ENCODE data around the gene SCP2.
A peak's percentile ranks its signal among the peaks of the same experiment; 100 is the strongest.
"Not testable (repeated sequence)": the region's sequence is repeated elsewhere in the genome, so short reads cannot be mapped to it uniquely, and the experiment has no call there.

Gene SCP2

DNA sequence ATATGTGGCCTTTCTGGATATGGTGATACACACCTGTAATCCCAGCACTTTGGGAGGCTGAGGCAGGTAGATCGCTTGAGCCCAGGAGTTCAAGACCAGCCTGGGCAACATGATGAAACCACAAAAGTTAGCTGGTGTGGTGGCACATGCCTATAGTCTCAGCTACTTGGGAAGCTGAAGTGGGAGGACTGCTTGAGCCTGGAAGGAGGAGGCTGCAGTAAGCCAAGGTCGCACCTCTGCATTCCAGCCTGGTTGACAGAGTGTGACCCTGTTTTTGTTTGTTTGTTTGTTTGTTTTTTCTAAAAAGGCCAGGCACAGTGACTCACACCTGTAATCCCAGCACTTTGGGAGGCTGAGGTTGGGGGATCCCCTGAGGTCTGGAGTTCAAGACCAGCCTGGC, 42.2 kb downstream of the SCP2 start:
- DNase-seq (ENCODE audit: low spot score) = not testable (repeated sequence)

DNA sequence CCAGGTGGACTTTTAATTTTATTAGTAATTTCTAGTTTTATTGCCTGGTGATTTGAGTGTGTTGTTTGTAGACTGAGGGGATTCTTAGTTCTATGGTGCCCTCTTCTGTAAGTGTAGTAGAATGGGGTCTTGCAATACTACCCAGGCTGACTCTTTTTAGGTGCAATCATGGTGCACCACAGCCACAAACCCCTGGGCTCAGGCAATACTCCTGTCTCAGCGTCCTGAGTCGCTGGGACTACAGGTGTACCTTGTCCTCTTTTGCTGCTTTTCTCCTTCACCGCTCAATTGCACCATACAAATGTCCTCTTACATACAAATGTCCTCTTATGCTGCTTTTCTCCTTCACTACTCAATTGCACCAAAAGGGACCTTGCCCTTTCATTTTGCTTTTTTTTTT, 43.1 kb downstream of the SCP2 start:
- peak; percentile 20 for DNase-seq (ENCODE audit: low spot score)

DNA sequence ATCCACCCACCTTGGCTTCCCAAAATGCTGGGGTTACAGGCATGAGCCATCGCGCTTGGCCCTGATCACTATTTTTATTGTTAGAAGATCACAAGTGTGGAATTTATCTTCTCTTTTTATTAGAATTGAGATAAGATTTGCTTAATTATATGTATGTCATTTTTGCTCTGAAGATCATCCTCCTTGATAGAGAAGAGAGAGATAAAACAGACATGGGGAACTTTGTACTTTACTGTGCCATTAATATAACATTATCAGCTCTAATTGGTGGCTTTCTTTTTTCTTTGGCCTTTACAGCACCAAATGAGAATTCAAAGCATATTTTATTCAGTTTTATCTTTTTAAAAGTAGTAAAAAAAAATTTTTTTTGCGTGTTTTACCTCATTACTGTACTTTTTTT, 46.8 kb downstream of the SCP2 start:
- no peak for DNase-seq (ENCODE audit: low spot score)

DNA sequence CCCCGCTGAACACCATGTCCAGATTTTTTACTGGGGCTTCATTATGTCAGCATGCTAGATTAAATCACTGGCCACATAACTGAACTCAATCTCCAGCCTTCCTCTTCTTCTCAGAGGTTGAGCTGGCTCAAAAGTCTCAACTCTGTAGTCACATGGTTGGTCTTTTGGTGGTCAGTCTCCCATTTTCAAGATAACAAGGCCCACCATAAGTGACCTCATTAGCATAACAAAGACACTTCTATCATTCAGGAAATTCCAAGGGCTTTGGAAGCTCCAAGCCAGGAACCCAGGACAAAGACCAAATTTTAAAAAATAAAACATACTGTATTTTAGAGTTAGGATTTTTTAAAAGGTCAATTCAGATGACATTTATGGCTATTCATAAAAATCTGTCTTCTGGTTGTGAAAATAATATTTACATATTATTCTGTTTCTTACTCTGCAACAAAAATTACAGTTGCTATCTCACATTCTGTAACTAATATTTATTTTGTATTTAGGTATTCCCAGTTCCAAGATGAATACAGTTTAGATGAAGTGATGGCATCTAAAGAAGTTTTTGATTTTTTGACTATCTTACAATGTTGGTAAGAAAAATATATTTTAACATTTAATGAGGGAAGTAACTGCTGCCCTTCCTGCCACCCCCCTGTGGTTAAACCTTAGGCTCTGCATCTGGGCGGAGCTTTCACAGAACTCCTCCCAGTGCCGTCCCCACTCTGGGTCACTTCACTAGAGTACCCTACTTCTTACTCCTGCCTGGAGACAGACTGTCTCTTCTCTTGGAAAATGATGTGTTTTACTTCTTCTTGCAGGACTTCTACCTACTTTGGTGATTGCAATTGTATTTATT, 49.3 kb downstream of the SCP2 start:
- DNase-seq (ENCODE audit: low spot score) = no peak

DNA sequence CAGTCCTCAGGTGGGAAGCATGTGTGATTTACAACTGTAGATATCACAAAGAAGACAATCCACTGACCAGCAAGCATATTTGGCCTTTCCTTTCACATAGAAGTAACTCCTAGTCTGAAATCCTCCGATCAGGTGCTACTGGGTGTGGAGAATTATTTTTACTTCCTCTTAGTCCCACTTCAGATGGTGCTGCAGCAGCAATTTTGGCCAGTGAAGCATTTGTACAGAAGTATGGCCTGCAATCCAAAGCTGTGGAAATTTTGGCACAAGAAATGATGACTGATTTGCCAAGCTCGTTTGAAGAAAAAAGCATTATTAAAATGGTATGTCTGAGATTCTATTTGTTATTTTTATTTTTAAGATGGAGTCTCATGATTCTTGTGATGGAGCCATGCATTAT, 51.0 kb downstream of the SCP2 start:
- no peak for DNase-seq (ENCODE audit: low spot score)

DNA sequence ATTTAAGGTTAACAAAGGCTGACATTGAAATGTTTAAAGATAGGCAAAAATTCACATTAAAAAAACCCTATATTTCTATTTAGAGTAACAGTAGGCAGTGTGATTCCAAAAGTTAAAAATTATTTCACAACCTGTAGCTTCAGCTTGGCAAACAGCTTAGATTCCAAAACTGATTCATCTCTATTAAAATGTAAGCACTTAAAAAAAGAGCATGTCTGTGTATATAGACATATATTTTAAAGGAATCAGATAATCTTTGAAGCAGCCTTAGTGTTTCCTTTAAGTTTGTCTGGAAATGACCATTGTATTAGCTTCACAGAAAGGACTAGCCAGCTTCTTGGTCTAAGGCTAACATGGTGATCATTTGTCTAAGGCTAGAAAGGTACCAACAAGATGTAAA, 65.7 kb downstream of the SCP2 start:
- not testable (repeated sequence) for DNase-seq (ENCODE audit: low spot score)

DNA sequence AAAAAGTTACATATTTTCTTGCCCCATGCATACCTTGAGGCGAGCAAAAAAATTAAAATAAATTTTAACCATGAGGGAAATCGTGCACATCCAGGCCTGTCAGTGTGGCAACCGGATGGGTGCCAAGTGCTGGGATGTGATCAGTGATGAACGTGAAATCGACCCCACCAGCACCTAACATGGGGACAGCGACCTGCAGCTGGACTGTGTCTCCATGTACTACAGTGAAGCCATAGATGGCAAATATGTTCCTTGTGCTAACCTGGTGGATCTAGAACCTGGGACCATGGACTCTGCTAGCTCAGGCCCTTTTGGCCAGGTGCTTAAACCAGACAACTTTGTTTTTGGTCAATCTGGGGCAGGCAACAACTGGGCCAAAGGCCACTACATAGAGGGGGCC, 67.6 kb downstream of the SCP2 start:
- DNase-seq (ENCODE audit: low spot score) = no peak

DNA sequence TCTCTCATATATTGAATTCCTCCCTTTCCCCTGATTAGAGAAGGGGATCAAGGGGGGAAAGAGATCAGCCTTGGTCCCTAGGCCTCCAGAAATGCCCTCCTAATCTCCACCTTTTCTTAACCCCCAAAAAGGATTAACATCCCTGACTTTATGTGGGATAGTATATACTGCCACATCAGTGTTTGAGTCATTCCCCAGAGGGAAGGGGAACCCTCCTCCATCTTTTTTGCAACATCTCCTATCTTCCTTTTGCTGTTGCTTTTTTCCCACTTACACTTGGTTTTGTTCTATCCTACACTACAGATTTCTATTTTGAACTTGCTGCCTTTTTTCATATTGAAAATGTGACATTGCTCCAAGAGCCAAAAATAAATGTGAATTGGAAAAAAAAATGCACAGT, 69.6 kb downstream of the SCP2 start:
- no peak for DNase-seq (ENCODE audit: low spot score)

DNA sequence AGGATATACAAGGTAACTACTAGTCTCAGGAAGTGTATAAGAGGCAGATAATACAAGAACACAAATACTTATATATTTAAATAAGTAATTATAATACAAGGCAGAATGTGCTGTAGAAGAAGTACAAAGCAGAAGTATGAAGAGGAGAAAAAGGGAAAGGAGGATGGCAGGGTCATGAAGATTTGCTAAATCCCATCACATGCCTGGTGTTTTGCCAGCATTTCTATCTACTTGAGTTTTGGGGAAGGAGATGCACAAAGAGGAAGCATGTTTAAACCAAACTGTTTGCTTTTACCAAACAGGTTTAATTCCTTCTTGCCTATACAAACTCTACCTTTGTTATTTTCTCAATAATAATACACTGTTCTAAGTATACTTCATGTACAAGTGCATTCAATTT, 74.1 kb downstream of the SCP2 start:
- DNase-seq (ENCODE audit: low spot score) = no peak

DNA sequence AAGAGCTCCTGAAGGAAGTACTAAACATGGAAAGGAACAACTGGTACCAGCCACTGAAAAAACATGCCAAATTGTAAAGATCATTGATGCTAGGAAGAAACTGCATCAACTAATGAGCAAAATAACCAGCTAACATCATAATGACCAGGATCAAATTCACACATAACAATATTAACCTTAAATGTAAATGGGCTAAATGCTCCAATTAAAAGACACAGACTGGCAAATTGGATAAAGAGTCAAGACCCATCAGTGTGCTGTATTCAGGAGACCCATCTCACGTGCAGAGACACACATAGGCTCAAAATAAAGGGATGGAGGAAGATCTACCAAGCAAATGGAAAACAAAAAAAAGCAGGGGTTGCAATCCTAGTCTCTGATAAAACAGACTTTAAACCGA, 79.5 kb downstream of the SCP2 start:
- DNase-seq (ENCODE audit: low spot score) = not testable (repeated sequence)

DNA sequence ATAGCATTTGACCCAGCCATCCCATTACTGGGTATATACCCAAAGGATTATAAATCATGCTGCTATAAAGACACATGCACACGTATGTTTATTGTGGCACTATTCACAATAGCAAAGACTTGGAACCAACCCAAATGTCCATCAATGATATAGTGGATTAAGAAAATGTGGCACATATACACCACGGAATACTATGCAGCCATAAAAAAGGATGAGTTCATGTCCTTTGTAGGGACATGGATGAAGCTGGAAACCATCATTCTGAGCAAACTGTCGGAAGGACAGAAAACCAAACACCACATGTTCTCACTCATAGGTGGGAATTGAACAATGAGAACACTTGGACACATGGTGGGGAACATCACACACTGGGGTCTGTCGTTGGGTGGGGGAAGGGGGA, 83.2 kb downstream of the SCP2 start:
- DNase-seq (ENCODE audit: low spot score) = not testable (repeated sequence)

DNA sequence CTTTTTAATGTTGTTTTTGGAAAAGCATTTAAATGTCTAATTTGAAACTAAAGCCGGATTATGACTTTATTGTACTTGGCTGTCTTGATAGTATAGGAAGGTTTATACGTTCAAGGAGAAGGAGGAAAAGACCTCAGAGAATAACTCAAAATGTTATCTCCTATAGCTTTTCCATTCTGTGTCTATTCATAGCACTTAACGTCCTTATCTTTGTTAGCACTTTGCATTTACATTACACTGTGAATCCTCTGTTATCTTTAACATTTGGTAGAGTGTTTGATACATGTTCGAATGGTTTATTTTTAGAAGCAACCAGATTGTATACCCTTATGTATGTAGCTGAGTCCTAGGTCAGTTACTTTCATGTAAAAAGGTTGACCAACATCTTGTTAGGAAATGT, 84.1 kb downstream of the SCP2 start:
- no peak for DNase-seq (ENCODE audit: low spot score)

DNA sequence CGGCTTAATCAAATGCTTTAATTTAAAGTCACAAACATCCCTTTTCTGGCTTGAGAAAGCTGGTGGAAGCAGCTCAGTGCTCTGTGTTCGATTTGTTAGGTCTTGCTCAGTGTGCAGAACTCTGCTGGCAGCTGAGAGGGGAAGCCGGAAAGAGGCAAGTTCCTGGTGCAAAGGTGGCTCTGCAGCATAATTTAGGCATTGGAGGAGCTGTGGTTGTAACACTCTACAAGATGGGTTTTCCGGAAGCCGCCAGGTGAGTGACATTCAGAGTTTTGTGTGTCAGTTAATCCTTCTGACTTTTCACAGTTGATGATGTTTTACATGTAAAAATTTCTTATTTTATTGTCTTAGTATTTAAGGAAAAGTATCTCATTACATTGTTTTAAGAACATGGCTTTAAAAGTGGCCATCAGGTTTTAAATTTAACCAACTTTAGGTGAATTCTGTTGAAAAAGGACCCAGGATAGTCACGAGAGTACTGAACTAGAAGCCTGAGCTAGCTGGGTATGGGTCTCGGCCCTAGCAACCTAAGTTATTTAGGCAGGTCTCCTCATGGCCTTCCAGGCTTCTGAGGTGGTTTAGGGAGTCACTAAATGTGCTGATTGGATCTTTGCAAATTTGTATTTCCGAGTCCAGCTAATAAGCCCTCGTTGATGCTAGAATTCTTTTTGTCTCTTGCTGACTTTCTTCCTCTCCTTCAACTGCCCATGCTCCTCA, 87.9 kb downstream of the SCP2 start:
- DNase-seq (ENCODE audit: low spot score) = peak; percentile 94

DNA sequence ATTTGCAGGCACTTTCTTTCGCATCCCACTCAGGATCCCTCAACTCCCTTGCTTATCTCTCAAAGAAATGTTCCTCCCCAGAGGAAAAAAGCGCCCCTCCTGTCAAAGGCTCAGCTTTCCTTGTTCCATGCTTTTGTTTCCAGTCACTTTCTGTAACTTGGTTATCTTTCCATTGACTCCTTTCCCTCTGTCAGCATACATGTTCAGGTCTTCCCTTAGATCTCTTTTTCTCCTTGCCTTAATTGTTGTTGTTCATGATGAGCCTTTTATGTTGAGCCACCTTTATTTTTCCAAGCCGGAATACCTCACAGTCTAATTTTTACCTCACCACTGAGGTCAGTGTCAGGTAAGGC, 88.4 kb downstream of the SCP2 start:
- no peak for DNase-seq (ENCODE audit: low spot score)

DNA sequence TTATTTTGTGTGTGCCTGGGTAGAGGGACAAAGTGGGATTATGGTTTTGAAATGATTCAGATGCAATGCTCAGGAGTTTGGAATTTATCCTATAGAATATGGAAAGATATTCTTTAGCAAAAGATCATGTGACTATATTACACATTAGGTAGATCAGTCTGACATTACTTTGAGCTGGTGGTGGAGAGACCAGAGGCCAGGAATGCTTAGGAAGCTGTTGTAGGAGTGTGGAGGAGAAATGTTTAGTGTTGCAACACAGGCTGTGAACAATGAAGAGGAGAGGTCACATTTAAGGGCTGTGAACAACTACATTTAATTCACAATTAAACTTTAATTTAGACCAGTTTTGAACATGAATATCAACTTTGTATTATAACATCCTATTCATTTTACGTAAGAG, 89.6 kb downstream of the SCP2 start:
- no peak for DNase-seq (ENCODE audit: low spot score)

DNA sequence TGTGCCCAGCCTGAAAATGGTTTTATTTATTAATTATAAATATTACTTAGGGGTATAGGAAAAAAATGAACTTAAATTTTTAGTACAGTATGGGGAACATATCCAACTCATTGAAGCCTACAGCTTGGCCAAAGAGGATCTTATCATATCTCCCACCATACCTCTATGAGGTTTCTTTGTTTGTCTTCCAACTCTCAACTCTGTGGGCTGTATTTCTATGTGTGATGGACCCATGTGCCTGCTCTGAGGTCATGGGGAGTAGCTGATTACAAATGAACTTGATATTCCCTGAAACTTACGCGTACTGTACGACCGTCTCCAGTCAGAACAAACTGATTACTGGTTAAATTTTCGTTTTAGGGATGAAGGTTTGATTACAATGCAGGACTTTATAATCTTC, 93.5 kb downstream of the SCP2 start:
- no peak for DNase-seq (ENCODE audit: low spot score)

DNA sequence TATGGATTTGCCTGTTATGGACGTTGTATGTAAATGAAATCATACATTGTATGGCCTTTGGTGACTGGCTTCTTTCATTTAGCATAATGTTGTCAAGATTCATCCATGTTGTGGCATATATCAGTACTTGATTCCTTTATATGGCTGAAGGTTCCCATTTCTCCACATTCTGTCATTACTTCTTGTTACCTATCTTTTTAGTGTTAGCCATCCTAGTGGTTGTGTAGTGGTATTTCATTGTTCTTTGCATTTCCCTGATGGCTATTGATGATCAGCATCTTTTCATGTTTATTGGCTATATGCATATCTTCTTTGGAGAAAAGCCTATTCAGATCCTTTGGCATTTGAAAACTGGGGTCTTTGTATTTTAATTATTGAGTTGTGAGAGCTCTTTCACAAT, 95.1 kb downstream of the SCP2 start:
- no peak for DNase-seq (ENCODE audit: low spot score)

DNA sequence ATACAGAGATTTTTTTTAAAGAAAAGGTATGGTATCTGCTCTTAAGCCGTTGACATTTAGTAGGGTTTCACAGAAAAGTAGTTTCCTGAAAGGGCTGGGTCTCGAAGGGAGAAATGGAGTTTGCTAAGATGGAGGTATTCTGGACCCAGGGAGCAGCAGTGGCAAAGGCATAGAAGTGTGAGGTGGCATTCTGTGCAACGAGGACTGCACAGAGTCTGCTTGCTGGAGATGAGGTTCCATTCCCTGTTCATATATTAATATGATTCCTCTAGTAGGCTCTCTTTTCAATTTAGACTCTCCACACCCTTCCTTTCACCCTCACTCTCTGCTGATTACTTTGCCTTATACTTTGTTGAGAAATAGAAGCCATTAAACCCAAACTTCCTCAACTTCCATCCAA, 96.5 kb downstream of the SCP2 start:
- no peak for DNase-seq (ENCODE audit: low spot score)

DNA sequence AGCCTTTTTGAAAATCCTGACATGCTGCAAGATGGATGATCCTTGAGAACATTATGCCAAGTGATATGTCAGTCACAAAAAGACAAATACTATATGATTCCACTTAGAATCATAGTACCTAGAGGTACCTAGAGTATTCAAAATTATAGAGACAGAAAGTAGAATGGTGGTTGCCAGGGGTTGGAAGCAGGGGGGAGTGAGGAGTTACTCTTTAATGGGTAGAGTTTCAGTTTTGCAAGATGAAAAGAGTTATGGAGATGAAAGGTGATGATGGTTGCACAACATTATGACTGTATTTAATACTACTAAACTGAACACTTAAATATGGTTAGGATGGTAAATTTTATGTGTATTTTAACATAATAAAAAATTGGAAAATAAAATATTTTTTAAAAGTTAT, 97.0 kb downstream of the SCP2 start:
- no peak for DNase-seq (ENCODE audit: low spot score)

DNA sequence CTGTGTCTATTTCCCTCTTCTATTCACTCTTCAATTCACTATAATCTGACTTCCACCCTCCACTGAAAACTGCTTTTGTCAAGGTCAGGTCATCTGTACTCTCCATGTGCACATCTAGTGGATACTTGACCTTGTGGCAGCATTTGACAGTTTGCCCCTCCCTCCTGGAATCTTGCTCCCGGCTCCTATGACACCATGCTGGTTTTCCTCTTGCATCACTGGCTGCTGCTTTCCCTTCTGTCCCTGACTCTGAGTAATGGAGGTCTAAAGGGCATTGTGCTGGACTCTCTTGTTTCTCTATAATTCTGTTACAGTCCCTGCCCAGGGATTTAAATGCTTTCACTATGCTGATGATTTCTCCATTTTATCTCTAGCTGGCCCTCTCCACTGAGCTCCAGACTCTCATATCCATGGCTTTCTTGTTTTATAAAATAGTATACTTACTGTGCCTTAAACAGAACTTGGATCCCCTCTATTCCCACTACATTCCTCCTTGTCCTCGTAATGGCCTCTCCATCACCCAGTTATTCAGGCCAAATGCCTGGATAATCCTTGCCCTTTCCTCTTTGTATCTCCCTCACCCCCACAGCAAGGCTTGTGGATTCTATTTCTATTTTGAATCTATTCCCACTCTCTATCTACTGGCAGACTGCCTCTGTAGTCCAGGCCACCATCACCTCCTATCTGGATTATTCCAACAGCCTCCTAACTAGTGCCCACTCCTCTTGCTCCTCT, 98.1 kb downstream of the SCP2 start:
- DNase-seq (ENCODE audit: low spot score) = no peak

DNA sequence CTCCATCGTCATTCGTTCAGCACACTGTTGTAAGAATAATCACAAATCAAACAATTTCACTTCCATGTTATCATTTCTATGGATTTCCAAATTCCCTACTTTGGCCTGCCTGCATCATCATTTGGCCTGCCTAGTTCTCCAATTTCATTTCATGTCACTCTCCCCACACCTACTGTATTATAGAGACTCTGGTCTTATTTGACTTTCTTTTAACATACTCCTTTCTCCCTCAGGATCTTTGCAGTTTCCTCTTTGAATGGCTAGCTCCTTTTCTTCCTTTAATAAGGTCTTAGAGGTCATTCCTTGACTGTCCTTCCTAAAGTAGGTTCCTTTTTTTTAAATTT, 98.7 kb downstream of the SCP2 start:
- no peak for DNase-seq (ENCODE audit: low spot score)

DNA sequence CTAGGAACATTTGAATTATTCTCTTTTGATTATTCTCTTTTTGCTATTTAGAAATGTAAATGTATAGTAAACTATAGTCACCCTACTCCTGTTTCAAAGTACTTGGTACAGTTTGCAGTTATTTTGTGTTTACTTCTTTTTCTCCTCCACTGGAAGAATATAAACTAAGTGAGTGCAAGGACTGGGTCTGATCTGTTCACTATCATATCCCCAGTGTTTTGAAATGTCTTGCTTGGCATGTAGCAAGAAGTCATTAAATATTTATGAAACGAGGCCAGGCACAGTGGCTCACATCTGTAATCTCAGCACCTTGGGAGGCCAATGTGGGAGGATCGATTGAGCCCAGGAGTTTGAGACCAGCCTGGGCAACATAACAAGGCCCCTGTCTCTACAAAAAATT, 99.2 kb downstream of the SCP2 start:
- no peak for DNase-seq (ENCODE audit: low spot score)

DNA sequence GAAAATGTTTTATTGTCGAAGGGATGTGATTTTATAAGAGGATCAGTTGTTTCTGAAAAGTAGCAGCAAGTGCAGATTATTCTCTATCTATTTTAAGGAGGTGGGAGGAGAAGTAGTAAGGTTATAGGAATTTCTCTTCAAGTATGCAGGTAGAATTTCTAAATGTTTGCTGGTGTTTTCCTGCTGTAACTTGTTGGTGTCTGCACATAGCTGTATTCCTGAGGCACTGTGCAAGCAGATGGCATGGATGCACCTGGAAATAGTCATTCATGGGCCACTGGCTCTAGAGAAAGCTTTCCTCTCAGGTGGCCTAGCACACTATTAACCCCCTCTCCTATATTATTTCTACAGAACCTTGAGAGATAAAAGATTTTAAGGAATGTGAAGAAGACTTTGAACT, 104.7 kb downstream of the SCP2 start:
- DNase-seq (ENCODE audit: low spot score) = no peak

All from RKO (cell line).